IPS-18c (cell line): ENCODE measurements around the gene BST2.

Experiments used
- H3K4me3 ChIP-seq: 2 replicates; pipeline ENCODE4 v1.7.0; 2013; ENCODE audit warnings: low read depth, mild to moderate bottlenecking, low read length, moderate library complexity; ENCODE audit not compliant: insufficient read depth
- H3K9me3 ChIP-seq: one replicate; pipeline ENCODE4 v1.6.1; 2013; ENCODE audit warnings: mild to moderate bottlenecking, low read length, moderate library complexity; ENCODE audit not compliant: control insufficient read depth, insufficient read depth

The BST2 gene

DNA sequence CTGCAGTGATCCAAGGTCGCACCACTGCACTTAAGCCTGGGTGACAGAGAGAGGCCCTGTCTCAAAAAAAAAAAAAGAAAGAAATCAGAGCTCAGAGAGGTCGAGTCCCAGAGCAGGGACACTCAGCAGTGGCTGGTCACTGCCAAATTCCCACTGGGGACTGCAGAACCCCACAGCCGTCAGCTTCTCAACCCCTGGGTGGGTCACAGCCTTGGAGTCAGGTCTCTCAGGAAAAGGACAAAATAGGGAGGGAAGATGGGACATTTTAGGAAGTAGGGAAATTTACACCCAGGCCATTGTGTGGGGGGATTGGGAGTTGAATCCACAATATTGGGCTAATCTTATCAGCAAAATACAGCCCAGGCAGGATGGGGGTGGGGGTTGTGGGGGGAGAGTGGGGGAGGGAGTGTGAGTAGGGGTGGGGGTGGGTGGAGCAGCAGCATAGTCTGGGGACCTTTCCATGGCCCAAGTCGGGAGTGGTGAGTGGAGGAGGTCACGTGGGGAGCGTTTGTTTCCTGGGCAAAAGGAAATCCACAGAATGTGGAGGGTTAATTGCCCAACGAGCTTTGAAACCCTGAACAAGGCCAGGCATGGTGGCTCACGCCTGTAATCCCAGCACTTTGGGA lies 6.4 kb downstream of the BST2 start:
- Histone ChIP-seq H3K4me3 (no peak overlapping the region), H3K9me3 (no peaks in the 10 kb centered on the region)

DNA sequence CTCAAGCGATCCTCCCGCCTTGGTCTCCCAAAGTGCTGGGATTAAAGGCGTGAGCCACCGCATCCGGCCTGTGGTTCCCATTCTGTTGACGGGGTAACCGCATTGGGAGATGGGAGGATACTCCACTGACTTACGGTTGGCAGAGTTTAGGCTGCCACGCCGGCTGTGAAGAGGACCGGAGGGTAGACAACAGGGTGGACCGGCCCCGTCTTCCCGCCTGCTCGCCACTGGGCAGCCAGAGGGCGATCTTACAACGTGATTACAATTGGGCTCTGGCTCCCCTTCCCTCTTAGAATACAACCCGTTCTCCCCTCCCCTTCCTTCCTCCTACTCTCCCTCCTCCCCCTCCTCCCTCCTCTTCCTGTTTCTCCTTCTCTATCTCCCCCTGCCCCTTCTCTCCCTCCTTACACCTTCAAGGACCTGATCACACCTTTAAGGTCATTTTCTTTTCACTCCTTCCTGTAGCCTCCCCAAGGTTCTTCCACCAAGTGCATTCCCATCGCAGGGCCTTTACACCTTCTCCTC lies 10.5 kb downstream of the BST2 start:
- Histone ChIP-seq H3K9me3 (no peaks in the 10 kb centered on the region), H3K4me3 (no peak overlapping the region)

DNA sequence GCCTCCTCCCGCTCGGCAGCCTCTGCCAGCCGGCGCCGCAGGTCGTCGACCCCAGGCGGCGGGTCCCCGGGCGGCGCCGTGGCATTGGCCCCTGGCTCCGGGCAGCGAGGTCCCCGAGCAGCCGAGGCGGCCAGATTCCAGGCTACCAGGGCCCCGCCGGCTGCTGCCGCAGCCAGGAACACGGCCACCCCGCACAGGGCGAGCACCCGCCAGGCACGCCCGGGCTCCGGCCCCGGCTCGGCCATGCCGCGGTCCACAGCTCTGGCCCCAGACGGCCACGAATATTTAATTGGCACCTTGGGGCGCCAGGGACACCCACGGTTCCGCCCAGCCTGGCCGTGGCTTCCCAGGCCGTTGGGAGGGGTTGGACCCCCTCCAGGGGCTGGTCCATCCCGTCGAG lies 11.5 kb downstream of the BST2 start, which contains the start of gene CCDC194:
Gene CCDC194, minus strand, starts transcription at position 283 of the 400 bp plus-strand sequence. Its CDS starts 38 bp downstream, at position 245.
- no peak within 1 kb of the TSS for H3K4me3 ChIP-seq
- H3K9me3 ChIP-seq: no peaks in the 10 kb centered on the region

DNA sequence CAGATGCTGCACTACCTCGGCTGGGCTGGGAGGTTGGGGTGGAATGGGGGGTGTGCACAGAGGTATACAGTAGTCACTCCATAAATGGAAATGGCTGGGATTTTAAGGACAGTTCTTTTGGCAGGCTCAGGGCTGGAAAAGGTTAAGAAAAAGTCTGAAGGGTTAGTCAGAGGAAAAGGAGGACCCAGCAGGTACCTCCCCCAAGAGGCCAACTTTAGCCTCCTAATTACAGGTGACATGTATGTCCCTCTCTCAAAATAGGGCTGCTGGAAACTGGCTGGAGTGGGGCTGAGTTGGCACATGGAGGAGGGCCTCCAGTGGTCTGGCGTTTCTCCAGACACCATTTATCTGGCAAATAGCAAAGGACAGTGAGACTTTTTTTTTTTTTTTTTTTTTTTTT lies 12.4 kb downstream of the BST2 start:
- Histone ChIP-seq H3K4me3 (no peak overlapping the region), H3K9me3 (no peaks in the 10 kb centered on the region)

DNA sequence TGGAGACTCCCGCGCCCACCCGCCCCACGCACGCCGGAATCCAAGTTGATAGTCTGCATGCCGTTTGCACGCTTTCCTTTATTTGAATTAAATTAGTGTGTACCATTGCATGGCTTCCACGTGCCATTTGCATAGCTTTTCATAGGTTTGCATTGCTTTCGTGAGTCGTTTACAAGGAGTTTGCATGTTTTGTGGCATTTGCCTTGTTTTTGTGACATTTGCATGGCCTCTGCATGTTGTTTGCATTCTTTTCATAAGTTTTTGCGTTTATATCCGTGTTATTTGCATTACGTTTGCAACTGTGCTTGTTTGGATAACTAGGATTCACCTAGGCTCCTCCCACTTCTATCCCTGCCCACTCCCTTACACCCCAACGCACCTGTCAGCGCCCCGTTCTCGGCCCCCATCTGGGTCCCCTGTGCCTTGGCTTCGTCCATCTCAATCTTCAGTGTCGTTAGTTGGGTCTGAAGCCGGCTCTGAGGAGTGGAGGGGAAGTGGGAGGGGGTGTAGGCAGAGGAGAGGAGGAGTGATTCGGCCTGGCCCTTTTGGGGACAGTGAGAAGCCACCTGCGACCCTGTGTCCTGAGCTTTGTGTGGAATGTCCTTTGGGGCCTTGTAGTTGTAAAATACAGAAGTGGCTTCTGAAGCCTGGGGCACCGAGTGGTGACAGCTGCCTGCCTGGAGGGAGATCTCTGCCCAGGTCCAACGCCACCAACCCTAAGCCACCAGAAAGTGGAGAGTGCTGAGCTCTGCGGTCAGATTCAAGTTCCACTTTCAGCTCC lies 13.9 kb downstream of the BST2 start:
- peak overlapping the region; percentile 78 for H3K4me3 ChIP-seq

DNA sequence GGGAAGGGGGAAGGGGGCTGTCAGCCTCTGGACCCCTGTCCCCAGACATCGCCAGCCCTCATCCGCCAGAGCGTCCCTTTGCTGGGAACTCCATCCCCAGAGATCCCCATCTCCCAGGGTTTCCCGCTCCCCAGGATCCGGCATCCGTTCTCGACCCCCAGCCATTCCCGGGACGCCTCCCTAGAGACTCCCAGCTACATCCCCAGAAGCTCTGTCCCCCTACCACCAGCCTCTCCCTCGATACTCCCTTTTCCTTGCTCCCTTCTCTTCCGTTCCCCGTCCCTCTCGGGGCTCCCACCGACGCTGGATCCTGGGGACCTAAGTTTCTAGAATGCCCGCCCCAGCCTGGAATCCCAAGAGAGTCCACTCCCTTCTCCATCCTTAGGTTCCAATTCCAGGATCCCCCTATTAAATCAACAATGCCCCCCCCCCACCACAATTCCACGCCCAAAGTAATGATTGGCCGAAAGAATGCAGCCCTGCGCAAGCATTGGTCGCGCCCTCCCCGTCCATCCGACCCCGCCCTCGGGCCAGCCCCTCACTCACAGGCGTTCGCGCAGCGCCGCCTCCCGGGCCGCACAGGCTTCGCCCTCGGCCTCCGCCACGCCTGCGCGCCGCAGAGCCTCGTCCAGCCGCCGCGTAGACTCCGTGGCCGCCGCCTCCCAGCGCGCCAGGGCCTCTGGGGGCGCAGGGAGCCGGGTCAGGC lies 14.6 kb downstream of the BST2 start:
- Histone ChIP-seq H3K9me3 (no peaks in the 10 kb centered on the region), H3K4me3 (peak overlapping the region; percentile 78)

More for the DNA sequence above, 13.9 kb downstream of the BST2 start:
- no peaks in the 10 kb centered on the region for H3K9me3 ChIP-seq

DNA sequence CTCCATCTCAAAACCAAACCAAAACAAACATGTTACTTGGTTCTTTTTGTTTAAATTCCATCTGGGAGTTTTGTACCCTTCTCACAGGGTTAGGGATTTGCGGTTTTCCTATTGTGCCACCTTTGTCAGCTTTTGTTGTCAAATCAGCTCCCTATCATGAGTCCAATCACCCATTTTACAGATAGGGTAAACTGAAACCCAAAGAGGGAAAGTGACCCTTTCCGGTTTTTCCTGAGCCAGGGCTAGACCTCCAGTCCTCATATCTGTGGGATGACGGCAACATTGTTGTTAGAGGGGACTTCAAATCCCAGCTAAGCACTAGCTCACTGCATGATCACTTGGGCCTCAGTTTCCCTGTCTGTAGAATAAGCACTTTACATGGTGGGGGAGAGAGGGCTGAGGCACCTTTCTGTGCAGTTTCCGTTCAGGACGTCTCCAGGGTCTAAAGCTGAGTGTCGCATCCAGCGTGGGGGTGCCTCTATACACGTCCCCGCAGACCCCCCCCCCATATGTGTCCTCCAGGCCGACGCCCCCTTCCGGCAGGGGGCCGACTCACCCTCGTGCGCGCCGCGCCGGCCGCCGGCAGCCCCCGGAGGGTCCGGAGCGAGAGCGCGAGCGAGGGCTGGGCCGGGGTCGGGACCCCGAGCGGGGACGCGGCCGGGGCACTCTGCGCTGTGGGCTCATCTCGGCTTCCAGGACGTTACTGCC lies 15.3 kb downstream of the BST2 start:
- H3K4me3 ChIP-seq: peak overlapping the region; percentile 78

DNA sequence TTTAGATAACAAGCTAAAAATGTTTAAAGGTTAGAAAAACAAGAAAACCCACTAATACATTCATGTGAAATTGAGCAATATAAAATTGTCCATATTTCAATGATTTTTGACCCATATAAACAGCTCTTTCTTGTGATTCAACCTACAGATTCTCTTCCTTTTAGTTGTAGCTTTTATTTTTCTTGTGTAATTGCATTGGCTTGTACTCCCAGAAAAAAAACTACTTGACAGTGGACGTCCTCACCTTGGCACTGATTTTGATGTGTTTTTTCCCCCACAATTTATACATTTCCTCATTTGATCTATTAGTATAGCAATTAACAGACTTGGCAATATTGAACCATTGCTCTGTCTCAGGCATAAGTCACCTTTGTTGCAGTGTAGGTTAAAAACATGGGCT lies 16.1 kb downstream of the BST2 start:
- no peak overlapping the region for H3K4me3 ChIP-seq

More for the DNA sequence above, 15.3 kb downstream of the BST2 start:
- H3K9me3 ChIP-seq: no peaks in the 10 kb centered on the region

DNA sequence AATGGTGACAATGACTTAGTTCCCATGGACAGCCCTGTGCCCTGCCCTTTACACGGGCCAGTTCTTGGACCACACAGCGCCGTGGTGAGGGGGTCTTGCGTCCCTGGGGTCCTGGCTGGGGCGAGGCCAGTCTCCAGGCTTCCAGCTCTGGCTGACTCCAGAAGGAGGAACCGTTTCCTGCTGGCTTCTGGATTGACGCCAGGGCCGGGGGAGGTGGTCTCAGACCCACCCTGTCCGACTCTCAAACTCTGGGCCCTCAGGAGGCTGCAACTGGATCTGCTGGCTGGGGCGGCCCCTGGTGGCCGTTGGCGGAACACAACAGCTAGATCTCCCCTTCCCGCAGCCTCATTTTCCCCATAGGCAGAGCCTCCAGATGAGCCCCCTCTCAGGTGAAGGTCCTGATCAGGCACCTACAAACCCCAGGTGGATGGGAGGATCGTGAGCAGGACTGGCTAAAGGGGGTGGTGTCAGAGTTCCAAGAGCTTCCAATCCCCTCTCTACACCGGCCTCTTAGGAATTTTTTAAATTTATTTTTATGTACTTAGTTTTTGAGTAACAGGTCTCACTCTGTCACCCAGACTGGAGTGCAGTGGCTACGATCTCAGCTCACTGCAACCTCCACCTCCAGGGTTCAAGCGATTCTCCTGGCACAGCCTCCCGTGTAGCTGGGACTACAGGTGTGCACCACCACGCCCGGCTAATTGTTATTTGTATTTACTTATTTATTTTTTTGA lies 19.4 kb downstream of the BST2 start:
- no peaks in the 10 kb centered on the region for H3K9me3 ChIP-seq
- H3K4me3 ChIP-seq: no peak overlapping the region

More for the DNA sequence above, 16.1 kb downstream of the BST2 start:
- H3K9me3 ChIP-seq: no peaks in the 10 kb centered on the region

DNA sequence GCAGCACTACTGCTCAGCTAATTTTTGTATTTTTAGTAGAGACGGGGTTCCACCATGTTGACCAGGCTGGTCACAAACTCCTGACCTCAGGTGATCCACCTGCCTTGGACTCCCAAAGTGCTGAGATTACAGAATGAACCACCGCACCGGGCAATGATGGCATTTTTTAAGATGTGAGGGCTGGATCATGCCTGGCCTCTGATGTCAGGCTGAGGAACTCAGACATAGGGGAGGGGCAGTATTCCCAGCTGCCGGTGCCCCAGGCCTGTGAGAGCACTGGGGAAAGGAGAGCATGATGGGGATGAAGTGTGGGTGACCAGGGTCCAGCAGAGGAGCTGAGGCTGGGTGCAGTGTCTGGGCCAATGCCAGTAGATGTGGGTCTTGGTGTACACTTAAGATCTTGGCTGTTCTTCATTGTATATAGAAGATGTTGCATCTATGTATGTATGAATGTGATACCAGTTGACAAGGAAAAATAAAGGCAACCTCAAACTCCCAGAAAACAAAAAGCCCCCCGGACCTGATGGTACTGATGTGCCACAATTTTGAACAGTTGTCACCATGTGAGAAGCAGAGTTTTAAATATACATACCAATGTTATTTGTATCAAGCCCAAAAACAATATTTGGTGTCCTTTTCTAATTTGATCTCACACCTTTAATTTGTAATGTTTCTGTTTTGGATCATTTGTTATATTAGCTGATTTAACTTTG lies 24.8 kb downstream of the BST2 start:
- H3K4me3 ChIP-seq: no peak overlapping the region

DNA sequence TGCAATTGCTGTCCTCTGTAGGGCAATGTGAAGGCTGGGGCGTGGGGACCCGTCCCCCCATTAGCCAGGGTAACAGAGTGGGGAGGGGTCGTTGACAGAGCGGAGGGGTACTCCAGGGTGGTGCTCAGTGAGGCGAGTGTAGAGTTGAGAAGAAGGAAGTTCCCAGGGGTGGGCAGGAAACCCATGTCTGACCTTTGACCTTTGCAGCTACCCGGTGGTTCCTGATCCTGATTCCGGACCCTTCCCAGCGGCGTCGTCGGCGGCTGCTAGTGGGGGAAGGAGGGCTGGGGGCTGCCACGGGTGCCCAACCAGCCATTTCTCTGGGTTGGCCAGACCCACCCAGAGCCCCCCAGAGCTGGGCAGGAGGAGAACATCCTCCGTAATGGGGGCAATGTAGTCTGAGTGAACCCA lies 26.2 kb downstream of the BST2 start:
- H3K9me3 ChIP-seq: no peaks in the 10 kb centered on the region

More for the DNA sequence above, 24.8 kb downstream of the BST2 start:
- H3K9me3 ChIP-seq: no peaks in the 10 kb centered on the region

DNA sequence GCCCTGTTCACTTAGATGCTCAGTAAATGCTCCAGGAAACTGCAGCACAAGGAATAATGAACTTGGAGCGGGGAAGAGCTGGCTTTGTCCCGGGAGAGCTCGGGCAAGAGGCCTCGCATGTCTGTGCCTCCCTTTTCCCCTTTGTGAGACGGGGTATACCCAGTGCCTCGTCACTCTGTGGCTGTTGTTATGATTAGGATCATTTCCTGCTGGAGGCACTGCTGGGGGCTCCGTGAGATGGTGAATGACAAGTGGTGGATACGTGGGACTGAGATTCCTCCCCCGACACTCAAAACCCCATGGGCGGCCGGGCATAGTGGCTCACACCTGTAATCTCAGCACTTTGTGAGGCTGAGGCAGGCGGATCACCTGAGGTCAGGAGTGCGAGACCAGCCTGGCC lies 27.2 kb downstream of the BST2 start:
- Histone ChIP-seq H3K9me3 (no peaks in the 10 kb centered on the region), H3K4me3 (no peak overlapping the region)

More for the DNA sequence above, 26.2 kb downstream of the BST2 start:
- no peak overlapping the region; the same call in 1 of the 2 replicates for H3K4me3 ChIP-seq

DNA sequence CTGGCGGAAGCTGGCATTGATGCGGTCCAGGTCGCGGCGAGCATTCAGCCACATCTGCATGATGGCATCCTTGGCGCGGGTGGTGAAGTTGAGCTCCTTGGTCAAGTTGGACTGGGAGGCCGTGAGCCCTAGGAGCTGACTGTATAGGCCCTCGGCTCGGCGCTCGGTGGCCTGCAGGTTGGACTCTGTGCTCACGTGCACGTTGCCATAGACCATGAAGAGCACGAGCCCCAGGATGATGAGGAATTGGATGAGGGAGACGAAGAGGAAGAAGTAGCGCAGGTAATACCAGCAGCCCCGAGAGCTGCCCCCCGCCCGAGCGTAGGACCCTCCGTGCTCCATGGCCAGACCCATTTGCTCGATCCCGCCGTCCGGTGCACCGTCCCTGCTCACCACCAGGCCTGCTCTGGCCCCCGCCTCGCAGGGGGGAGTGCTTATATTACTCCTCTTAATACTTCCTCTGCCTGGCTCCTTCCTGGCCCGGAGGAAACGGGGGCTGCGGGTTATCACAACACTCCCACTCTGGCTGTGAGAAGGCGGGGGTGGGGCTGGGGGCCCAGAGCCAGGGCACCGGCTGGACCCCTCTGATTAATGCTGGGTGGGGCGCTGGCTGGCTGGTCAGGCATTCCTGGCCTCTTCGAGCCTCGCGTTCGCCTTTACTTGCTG lies 28.4 kb downstream of the BST2 start, which contains the start of gene PLVAP:
Gene PLVAP, minus strand, starts transcription at position 408 of the 666 bp plus-strand sequence. Its CDS starts 54 bp downstream, at position 354.
- H3K9me3 ChIP-seq: no peaks in the 10 kb centered on the region
- H3K4me3 ChIP-seq: no peak within 1 kb of the TSS

DNA sequence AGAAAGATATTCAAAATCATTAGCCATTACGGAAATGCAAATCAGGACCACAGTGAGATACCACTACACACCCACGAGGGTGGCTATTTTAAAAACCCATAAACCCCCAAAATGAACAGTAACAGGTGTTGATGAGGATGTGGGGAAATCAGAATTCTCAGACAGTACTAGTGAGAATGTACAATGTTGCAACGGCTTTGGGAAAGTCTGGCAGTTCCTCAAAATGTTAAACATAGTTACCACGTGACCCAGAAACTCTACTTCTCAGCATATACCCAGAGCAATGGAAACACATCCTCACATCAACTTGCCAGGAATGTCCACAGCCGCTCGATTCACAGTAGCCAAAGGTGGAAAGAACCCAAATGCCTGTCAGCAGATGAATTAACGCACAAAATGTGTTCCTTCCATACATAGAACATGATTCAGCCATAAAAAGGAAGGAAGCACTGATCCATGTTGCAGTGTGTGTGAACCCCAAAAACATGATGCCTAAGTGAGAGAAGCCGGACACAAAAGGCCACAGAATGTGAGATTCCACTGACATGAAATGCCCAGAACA lies 35.3 kb downstream of the BST2 start:
- no peaks in the 10 kb centered on the region for H3K9me3 ChIP-seq
- no peak overlapping the region for H3K4me3 ChIP-seq

DNA sequence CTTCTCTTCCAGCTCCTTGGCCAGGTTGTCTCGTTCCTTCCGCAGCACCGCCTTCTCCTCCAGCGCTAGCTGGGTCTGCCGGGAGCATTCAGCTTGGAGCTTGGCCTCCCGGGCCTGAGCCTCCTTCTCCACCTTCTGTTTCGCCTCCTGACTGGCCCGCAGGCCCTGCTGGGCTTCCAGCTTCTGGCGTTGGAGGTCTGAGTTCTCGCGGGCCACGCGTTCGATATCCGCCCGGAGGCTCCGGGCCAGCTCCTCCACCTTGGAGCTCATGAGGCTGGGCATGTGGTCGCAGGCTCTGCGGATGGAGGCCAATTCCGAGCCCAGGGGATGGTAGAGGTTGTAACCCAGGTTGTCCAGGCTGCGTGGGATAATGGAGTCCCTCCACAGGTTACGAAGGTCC lies 40.1 kb downstream of the BST2 start:
- no peak overlapping the region for H3K4me3 ChIP-seq
- H3K9me3 ChIP-seq: no peaks in the 10 kb centered on the region
